ENCODE measurements around the gene MYT1. TPM values are rescaled to one million over a fixed set of nuclear protein-coding genes. Genes with fewer than 3 reads are reported as not detected.

The MYT1 gene
- total RNA-seq, 3 donors from 2014 or later (not counting 1 experiment from before 2014, with no cell fraction given): not detected

GRCh38 chr20:64217539-64218221 is 53.4 kb downstream of the MYT1 start:
- Histone ChIP-seq H3K4me3 (ENCODE audit: low read length) (no peak overlapping the region), H3K4me1 (ENCODE audit: control insufficient read depth, insufficient read depth, low read length) (peaks cover 7% of the 10 kb centered on the region), H3K36me3 (ENCODE audit: control insufficient read depth, insufficient read depth, low read length) (no peaks in the 10 kb centered on the region), H3K9me3 (ENCODE audit: control insufficient read depth, insufficient read depth, low read length) (no peaks in the 10 kb centered on the region), H3K27me3 (ENCODE audit: control insufficient read depth, insufficient read depth, low read length) (no peaks in the 10 kb centered on the region), H3K27ac (ENCODE audit: low read length) (no peak overlapping the region)
- DNase-seq (no peak), ATAC-seq (no peak)
- peaks cover 5 to 7% of the 10 kb centered on the region in 2 donors for H3K4me1 Mint-ChIP-seq
- no peak for TF ChIP-seq CTCF (IDR thresholded peaks at IDR 0.05)
- 91% methylated on average over 13 of the region's 13 CpGs for WGBS (ENCODE audit: insufficient coverage)
- H3K27ac Mint-ChIP-seq: no peak overlapping the region
- intact Hi-C loops (cut with micrococcal nuclease): no loop called here
- no peak overlapping the region for H3K4me3 Mint-ChIP-seq
- H3K9me3 Mint-ChIP-seq: no peaks in the 10 kb centered on the region
- H3K27me3 Mint-ChIP-seq (ENCODE audit: low read depth in 2 of 2): no peaks in the 10 kb centered on the region
- H3K36me3 Mint-ChIP-seq: no peaks in the 10 kb centered on the region

GRCh38 chr20:64219202-64219601 is 55.0 kb downstream of the MYT1 start:
- Histone ChIP-seq H3K27ac (ENCODE audit: low read length) (no peak overlapping the region), H3K4me1 (ENCODE audit: control insufficient read depth, insufficient read depth, low read length) (peaks cover 7% of the 10 kb centered on the region), H3K36me3 (ENCODE audit: control insufficient read depth, insufficient read depth, low read length) (no peaks in the 10 kb centered on the region), H3K27me3 (ENCODE audit: control insufficient read depth, insufficient read depth, low read length) (no peaks in the 10 kb centered on the region), H3K9me3 (ENCODE audit: control insufficient read depth, insufficient read depth, low read length) (no peaks in the 10 kb centered on the region), H3K4me3 (ENCODE audit: low read length) (no peak overlapping the region)
- Mint-ChIP-seq H3K4me3 (no peak overlapping the region), H3K36me3 (no peaks in the 10 kb centered on the region), H3K27me3 (ENCODE audit: low read depth in 2 of 2) (no peaks in the 10 kb centered on the region), H3K4me1 (peaks cover 5 to 7% of the 10 kb centered on the region in 2 donors), H3K9me3 (no peaks in the 10 kb centered on the region), H3K27ac (no peak overlapping the region)
- no peak for TF ChIP-seq CTCF (IDR thresholded peaks at IDR 0.05)
- intact Hi-C loops (cut with micrococcal nuclease): no loop called here
- DNase-seq: peak in 1 of 2 donors; percentile 28
- ATAC-seq: peak in 1 of 3 donors; percentile 64
- 67% methylated on average over 12 of the region's 12 CpGs for WGBS (ENCODE audit: insufficient coverage)

GRCh38 chr20:64219730-64220129 is 55.5 kb downstream of the MYT1 start:
- Mint-ChIP-seq H3K9me3 (no peaks in the 10 kb centered on the region), H3K4me1 (peaks cover 5 to 7% of the 10 kb centered on the region in 2 donors), H3K27me3 (ENCODE audit: low read depth in 2 of 2) (no peaks in the 10 kb centered on the region), H3K4me3 (no peak overlapping the region), H3K36me3 (no peaks in the 10 kb centered on the region), H3K27ac (no peak overlapping the region)
- no peaks in the 10 kb centered on the region for H3K27me3 ChIP-seq (ENCODE audit: control insufficient read depth, insufficient read depth, low read length)
- 90% methylated on average over 16 of the region's 16 CpGs for whole genome bisulfite sequencing (ENCODE audit: insufficient coverage)
- intact Hi-C loops (cut with micrococcal nuclease): no loop called here
- ATAC-seq (no peak), DNase-seq (no peak)
- H3K27ac ChIP-seq (ENCODE audit: low read length): no peak overlapping the region
- H3K36me3 ChIP-seq (ENCODE audit: control insufficient read depth, insufficient read depth, low read length): no peaks in the 10 kb centered on the region
- H3K4me3 ChIP-seq (ENCODE audit: low read length): no peak overlapping the region
- no peaks in the 10 kb centered on the region for H3K9me3 ChIP-seq (ENCODE audit: control insufficient read depth, insufficient read depth, low read length)
- peaks cover 7% of the 10 kb centered on the region for H3K4me1 ChIP-seq (ENCODE audit: control insufficient read depth, insufficient read depth, low read length)
- no peak for TF ChIP-seq CTCF (IDR thresholded peaks at IDR 0.05)

GRCh38 chr20:64220420-64220819 is 56.2 kb downstream of the MYT1 start:
- no peak for TF ChIP-seq CTCF (IDR thresholded peaks at IDR 0.05)
- intact Hi-C loops (cut with micrococcal nuclease): no loop called here
- H3K4me3 Mint-ChIP-seq: no peak overlapping the region
- Histone ChIP-seq H3K9me3 (ENCODE audit: control insufficient read depth, insufficient read depth, low read length) (no peaks in the 10 kb centered on the region), H3K27me3 (ENCODE audit: control insufficient read depth, insufficient read depth, low read length) (no peaks in the 10 kb centered on the region), H3K36me3 (ENCODE audit: control insufficient read depth, insufficient read depth, low read length) (no peaks in the 10 kb centered on the region), H3K4me3 (ENCODE audit: low read length) (no peak overlapping the region), H3K27ac (ENCODE audit: low read length) (no peak overlapping the region), H3K4me1 (ENCODE audit: control insufficient read depth, insufficient read depth, low read length) (peaks cover 7% of the 10 kb centered on the region)
- no peak for DNase-seq
- no peaks in the 10 kb centered on the region for H3K36me3 Mint-ChIP-seq
- no peak overlapping the region for H3K27ac Mint-ChIP-seq
- H3K4me1 Mint-ChIP-seq: peaks cover 0 to 7% of the 10 kb centered on the region in 2 donors
- H3K9me3 Mint-ChIP-seq: no peaks in the 10 kb centered on the region
- WGBS (ENCODE audit: insufficient coverage): 88% methylated on average over 5 of the region's 8 CpGs
- ATAC-seq: no peak
- H3K27me3 Mint-ChIP-seq (ENCODE audit: low read depth in 2 of 2): no peaks in the 10 kb centered on the region
